Heart left ventricle (tissue), 16 donors: ENCODE results near the gene ATP1A4. TPM values are rescaled to one million over a fixed set of nuclear protein-coding genes. Genes with fewer than 3 reads are reported as not detected.

Source experiments
- ATAC-seq, 4 donors: fragments of 200-7000 bp; cut with Tn5 transposase; one replicate each; pipeline ENCODE4 v1.9.1; 2020 to 2022; ENCODE audit warnings: moderate library complexity in 4 of 4, mild to moderate bottlenecking in 3 of 4, moderate number of reproducible peaks in 1 of 4
- DNase-seq, 5 donors: peaks; one replicate each; pipeline ENCODE4 v3.0.0-alpha.2; 2020
- H3K27ac ChIP-seq, 12 donors: fragments of 200-600 bp; sonication (generic) in 4 of 12; one replicate each; pipeline versions ENCODE4 v1.5.0 to v1.8.0; 2016 to 2022; ENCODE audit warnings: mild to moderate bottlenecking in 2 of 12
- H3K27me3 ChIP-seq, 9 donors: fragments of 200-600 bp; sonication (generic) in 2 of 9; one replicate each; pipeline versions ENCODE4 v1.5.1 to v1.8.0; 2016 to 2022; ENCODE audit warnings: mild to moderate bottlenecking in 3 of 9
- H3K36me3 ChIP-seq, 9 donors: fragments of 200-600 bp; sonication (generic) in 2 of 9; one replicate each; pipeline versions ENCODE4 v1.5.0 to v1.8.0; 2018 to 2022; ENCODE audit warnings: mild to moderate bottlenecking in 2 of 9
- H3K4me1 ChIP-seq, 12 donors: fragments of 200-600 bp; sonication (generic) in 4 of 12; one replicate each; pipeline versions ENCODE4 v1.5.0 to v1.8.0; 2016 to 2022; ENCODE audit warnings: mild to moderate bottlenecking in 3 of 12
- H3K4me3 ChIP-seq, 12 donors: fragments of 200-600 bp; sonication (generic) in 4 of 12; one replicate each; pipeline versions ENCODE4 v1.5.0 to v1.8.0; 2017 to 2022; ENCODE audit warnings: mild to moderate bottlenecking in 9 of 12, moderate library complexity in 4 of 12
- H3K9me3 ChIP-seq, 12 donors: fragments of 200-600 bp; sonication (generic) in 4 of 12; one replicate each; pipeline versions ENCODE4 v1.5.0 to v1.8.0; 2016 to 2022; ENCODE audit warnings: mild to moderate bottlenecking in 1 of 12
- CTCF ChIP-seq, 12 donors: fragments of 200-600 bp; sonication (generic) in 4 of 12; IDR thresholded peaks; one replicate each; pipeline versions ENCODE4 v1.5.0 to v1.8.0; 2018 to 2022; ENCODE audit warnings: antibody characterized with exemption in 12 of 12, mild to moderate bottlenecking in 5 of 12
- POLR2A ChIP-seq, 2 donors: fragments of 450-650 bp; IDR thresholded peaks; one replicate each; pipeline ENCODE4 v1.6.1; 2017; ENCODE audit warnings: antibody characterized with exemption in 2 of 2, mild to moderate bottlenecking in 2 of 2, moderate library complexity in 2 of 2
- WGBS, 4 donors: extraction: QIAGEN DNeasy Blood & Tissue Kit in 2 of 4; methylation state at CpG; one replicate each; pipeline versions ENCODE4 v1.1.5 to v1.1.7; 2013 to 2018; 5-methylcytosine and 5-hydroxymethylcytosine counted together
- intact Hi-C, 10 donors: fragments of 100-400 bp; cut with DNase I; formaldehyde crosslinking; loops; one replicate each; pipeline versions ENCODE4 v1.11.1 to v1.14.2; 2022
- polyA plus RNA-seq, 2 donors: library from polyadenylated mRNA; stranded (reverse); fragments of 200-250 nt; gene quantifications; one replicate each; pipeline ENCODE4 v1.2.3, GENCODE V29; 2013
- total RNA-seq, 9 donors: library from RNA; depleted of rRNA in 2 of 9; stranded (reverse); fragments of >200 nt in 2 of 9; fragmentation: NEBNext Ultra II Directional in 3 of 9; extraction: Animal tissue kit (Norgen Biotek cat#: 25700) in 3 of 9; gene quantifications; one replicate each; pipeline versions ENCODE4 v1.1.0 to v1.2.4, GENCODE V29; 2016 to 2023
- donor health status: ischemic (EF 13 %, LVEDD 7.1; RV severe dilation, severe dysfunction).
- donor health status: healthy with polysubstance abuse.
- donor health status: DM: no; HTN: yes; CAD: no.
- donor health status: DM: no; HTN: no; CAD: no.
- donor health status: ischemic (EF 25% LVEDD 6.9; RV normal size, moderate dysfunction).
- donor health status: ischemic (EF 25% LVEDD 5.7; RV mildly dilated, moderate dysfunction).
- donor health status: healthy.
- donor health status: DM: yes; HTN: yes; CAD: no.
- donor health status: ischemic (EF 35%, LVEDD 5.7; RV mildly dilated, moderate dysfunction).
- donor health status: nonischemic (EF 11% LVEDD 7.7; RV severe dilation, severe dysfunction).
- donor health status: DM: yes; HTN: yes; CAD: no.
- donor health status: PGD.
- donor health status: ischemic (EF 29% LVEDD 5.4; RV normal size, mild dysfunction).
- donor health status: nonischemic (EF 23%, LVEDD 6.1; RV moderate dilation, normal function).

The ATP1A4 gene
- total and polyA plus RNA-seq, 11 donors: 0.09 to 1.3 (median 0.25) TPM; not detected in 6

GRCh38 chr1:160168609-160169369 lies 17.4 kb downstream of the ATP1A4 start:
- Histone ChIP-seq H3K4me3 (no peak overlapping the region), H3K4me1 (no peaks in the 10 kb centered on the region), H3K9me3 (no peaks in the 10 kb centered on the region), H3K27ac (no peak overlapping the region), H3K36me3 (no peaks in the 10 kb centered on the region), H3K27me3 (peaks cover 0 to 4% (median 0%) of the 10 kb centered on the region in 9 donors)
- intact Hi-C loops: no loop called here
- 81 to 86% (median 84%) methylated on average over 13 of the region's 13 CpGs for WGBS, 4 donors
- ATAC-seq: no peak
- no peak for TF ChIP-seq CTCF (IDR thresholded peaks at IDR 0.05)
- no peak for TF ChIP-seq POLR2A (IDR thresholded peaks at IDR 0.05)
- DNase-seq: no peak

GRCh38 chr1:160169553-160170399 lies 18.4 kb downstream of the ATP1A4 start:
- TF ChIP-seq CTCF (IDR thresholded peaks at IDR 0.05): no peak
- no peak for TF ChIP-seq POLR2A (IDR thresholded peaks at IDR 0.05)
- H3K27me3 ChIP-seq: peaks cover 0 to 4% (median 0%) of the 10 kb centered on the region in 9 donors
- H3K36me3 ChIP-seq: no peaks in the 10 kb centered on the region
- no peaks in the 10 kb centered on the region for H3K9me3 ChIP-seq
- H3K4me3 ChIP-seq: no peak overlapping the region
- H3K4me1 ChIP-seq: no peaks in the 10 kb centered on the region
- 59 to 71% (median 66%) methylated on average over 15 of the region's 15 CpGs for WGBS, 4 donors
- no peak for ATAC-seq
- no peak for DNase-seq
- intact Hi-C loops: loop anchor here in 2 of 10 donors (1.0 to 10.0 kb wide), 2 partner anchors 22 to 55 kb away; partner anchors contain the start of gene ATP1A2 (in 1 of the 2)
- H3K27ac ChIP-seq: no peak overlapping the region

- WGBS, 4 donors: 86 to 90% (median 87%) methylated on average over 4 of the region's 4 CpGs
Observed at GRCh38 chr1:160171354-160171753, 20.0 kb downstream of the ATP1A4 start.

More at GRCh38 chr1:160171354-160171753, 20.0 kb downstream of the ATP1A4 start:
- Histone ChIP-seq H3K36me3 (no peaks in the 10 kb centered on the region), H3K27ac (no peak overlapping the region), H3K9me3 (no peaks in the 10 kb centered on the region), H3K4me1 (no peaks in the 10 kb centered on the region), H3K27me3 (peaks cover 0 to 4% (median 0%) of the 10 kb centered on the region in 9 donors), H3K4me3 (no peak overlapping the region)
- intact Hi-C loops: loop anchor here in 1 of 10 donors (10.0 kb wide), 1 partner anchor 57 kb away; the partner anchor contains the start of gene ATP1A2
- DNase-seq (no peak), ATAC-seq (no peak)
- no peak for TF ChIP-seq CTCF (IDR thresholded peaks at IDR 0.05)
- no peak for TF ChIP-seq POLR2A (IDR thresholded peaks at IDR 0.05)
